HG02885 (cell line): ENCODE results near the gene TBC1D19.

Experiments
- ATAC-seq: cut with Tn5 transposase; IDR thresholded peaks from one replicate; pipeline ENCODE4 v1.9.1; 2021; ENCODE audit warnings: mild to moderate bottlenecking; ENCODE audit not compliant: unreplicated experiment, poor library complexity

The TBC1D19 gene

GRCh38 chr4:26765515-26765914, 181.6 kb downstream of the TBC1D19 start:
- ATAC-seq, result no peak

DNA sequence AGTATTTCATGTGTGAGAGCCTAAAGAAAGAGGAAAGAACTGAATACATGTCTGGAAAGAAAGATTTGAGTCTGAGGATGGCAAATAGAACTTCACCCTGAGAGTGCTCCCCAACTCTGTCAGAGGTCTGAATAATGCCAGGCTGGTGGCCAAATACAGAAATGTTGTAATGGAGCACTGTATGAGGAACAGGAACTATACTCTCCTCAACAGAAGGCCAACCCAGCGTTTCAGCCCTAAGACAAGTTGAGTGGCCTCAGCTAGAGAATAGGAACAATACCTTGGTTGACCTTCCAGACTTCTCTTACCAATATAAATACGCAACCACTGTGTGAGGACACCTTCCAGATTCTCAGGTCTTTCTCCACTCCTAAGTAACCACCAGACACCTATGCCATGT, 182.3 kb downstream of the TBC1D19 start:
- no peak for ATAC-seq

DNA sequence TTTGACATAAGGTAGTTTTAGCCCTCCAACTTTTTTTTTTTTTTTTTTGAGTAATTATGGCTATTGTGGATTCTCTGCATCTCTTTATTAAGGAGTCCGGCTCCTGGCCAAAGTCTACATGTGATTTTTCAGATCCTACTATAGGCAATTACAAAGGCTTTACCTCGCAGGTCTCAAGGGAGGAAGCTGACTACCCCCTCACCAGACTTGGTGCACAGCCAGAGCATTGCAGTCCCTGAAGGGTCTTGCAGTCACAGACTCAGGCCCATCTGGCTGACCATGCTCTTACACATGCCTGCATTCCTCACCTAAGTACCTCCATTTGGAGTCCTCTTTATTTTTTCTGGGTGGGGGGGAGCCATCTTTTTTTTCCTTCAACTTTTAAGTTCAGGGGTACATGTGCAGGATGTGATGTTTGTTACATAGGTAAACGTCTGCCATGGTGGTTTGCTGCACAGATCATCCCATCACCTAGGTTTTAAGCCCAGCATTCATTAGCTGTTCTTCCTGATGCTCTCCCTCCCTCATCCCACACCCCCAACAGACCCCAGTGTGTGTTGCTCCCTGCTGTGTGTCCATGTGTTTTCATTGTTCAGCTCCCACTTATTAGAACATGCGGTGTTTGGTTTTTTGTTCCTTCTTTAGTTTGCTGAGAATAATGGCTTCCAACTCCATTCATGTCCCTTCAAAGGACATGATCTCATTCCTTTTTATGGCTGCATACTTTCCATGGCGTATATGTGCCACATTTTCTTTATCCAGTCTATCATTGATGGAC, 188.4 kb downstream of the TBC1D19 start:
- no peak for ATAC-seq

DNA sequence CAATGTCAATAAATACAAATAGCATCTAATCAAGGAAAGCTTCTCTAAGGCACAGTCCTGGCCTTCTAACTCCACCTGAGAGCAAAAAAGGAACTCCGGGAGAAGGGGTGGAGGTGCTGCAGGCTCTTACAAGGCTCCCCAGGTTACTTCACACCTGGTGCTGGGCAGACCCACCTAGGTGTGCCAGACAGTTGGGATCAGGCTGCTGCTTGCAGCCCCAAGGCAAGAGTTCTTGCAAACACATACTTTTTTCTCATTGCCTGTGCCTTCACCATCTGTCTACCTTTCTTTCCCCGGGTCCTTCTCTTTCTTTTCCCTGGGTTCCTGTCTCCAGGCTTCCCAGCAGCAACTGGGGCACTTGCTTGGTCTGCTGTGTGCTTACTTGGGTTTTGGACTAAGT, 195.3 kb downstream of the TBC1D19 start:
- no peak for ATAC-seq

- no peak for ATAC-seq
Observed at GRCh38 chr4:26779674-26780073, 195.8 kb downstream of the TBC1D19 start.

- ATAC-seq, result peak; percentile 57
Observed at GRCh38 chr4:26780539-26780938, 196.7 kb downstream of the TBC1D19 start.

GRCh38 chr4:26782168-26782829, 198.4 kb downstream of the TBC1D19 start:
- ATAC-seq, result no peak

- ATAC-seq, result no peak
Observed at GRCh38 chr4:26782830-26783202, 198.9 kb downstream of the TBC1D19 start.

DNA sequence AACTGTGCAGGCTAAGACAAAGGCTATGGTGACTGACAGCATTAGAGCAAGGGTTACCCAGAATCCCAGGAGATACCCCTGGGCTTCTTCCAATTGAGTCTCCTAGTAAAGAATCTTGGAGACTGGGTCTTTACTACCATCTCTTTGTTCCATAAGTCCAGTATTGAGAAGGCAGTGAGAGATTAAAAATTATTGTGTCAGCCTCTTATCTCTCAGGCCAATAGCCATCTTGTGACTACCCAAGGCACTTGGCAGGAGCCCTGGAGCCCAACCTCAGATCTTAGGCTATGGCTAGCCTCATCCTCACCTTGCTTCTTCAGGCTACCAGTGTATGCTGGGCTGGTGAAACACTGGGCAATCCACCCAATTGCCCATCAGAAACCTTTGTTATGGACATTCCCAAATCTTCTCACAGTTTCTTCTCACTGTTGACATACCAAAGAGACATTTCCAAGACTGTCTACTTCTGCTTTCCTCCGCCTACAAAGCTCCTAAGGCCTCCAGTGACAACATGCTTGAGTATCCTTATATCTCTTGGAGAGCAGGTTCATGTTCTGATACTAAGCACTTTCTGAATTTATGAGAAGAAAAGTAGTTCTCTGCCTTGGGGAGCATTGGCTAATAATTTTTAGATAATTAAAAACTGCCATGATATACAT, 200.5 kb downstream of the TBC1D19 start:
- no peak for ATAC-seq

- no peak for ATAC-seq
Observed at GRCh38 chr4:26785312-26785711, 201.4 kb downstream of the TBC1D19 start.

DNA sequence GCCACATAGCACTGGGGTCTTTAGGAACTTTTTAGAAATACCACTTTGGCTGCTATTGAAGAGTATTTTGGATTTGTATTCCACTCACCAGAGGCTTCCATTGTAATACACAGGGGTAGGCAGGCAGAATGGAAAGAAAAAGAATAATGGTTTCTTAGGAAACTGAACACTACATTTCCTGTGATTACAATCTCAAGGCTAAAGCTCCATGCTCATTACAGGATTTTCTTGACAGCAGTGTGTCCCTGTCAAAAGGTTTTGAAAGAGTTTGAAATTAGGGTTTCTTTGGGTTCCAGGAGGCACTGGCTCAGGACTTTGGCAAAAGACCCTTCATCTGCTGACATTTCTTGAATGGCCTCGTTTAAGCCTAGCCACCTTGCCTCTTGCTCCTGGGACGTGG, 201.9 kb downstream of the TBC1D19 start:
- ATAC-seq, result no peak

DNA sequence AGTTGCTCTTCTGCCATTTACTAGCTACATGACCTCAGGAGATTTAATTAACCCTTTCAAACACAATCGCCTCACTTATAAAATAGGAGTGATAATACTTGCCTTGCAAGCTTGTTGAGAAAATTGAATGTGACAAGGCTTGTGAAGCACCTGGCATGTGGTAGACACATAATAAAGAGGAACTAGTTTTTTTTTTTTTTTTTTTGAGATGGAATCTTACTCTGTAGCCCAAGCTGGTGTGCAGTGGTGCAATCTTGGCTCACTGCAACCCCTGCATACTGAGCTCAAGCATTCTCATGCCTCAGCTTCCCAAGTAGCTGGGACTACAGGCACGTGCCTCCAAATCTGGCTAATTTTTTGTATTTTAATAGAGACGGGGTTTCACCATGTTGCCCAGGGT, 203.0 kb downstream of the TBC1D19 start:
- ATAC-seq, result no peak

DNA sequence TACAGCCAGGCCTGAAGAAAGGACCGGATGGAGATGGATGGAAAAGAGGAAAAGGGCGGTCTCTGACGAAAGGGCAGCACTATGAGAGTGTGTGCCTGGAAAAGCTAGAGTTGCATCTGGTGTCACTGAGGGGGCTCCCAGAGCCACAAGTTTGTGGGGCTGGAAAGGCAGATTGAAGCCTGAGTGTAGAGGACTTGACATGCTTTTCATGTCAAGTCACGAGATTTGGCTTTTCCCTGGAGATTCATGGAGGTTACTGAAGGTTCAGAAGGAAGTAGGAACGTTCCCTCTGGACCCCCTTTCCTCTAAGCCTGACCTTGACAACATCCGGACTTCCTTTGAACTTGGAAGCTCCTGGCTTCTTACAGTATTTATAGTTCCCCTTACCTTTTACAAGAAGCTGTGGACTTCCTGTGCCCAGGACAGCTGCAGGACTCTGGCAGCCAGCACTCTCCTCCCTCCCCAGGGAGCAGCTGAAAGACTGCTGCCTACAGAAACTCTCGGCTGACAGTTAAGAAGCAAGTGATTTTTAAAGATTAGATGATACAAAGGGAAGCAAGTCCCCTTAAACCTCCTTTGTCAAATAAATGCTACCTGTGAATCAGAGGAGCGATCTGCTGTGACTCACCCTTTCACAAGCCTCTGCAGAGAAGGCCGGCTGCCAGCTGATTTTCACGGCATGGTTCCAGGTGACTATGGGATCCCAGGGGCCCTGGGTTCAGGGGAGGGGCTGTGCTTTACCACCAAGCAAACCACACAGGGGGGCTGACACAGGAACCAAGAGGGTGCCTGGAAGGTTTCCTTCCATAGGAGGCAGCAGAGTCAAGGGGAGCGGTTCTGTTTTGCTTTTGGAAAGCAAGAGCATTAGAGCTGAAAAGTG, 203.8 kb downstream of the TBC1D19 start:
- peak; percentile 42 for ATAC-seq

- ATAC-seq, result no peak
Observed at GRCh38 chr4:26788341-26788733, 204.5 kb downstream of the TBC1D19 start.

DNA sequence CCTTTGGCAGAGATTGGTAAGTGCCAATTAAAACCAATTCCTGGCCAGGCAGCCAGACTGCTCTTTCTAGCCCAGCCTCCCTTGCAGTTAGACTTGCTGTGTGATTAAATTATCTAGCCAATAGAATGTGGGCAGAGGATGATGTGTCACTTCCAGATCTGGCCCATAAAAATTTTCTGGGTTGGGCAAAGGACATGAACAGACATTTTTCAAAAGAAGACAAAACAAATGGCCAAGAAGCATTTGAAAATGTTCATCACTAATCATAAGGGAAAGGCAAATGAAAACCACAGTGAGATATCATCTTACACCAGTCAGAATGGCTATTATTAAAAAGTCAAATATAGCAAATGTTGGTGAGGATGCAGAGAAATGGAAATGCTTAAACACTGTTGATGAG, 205.3 kb downstream of the TBC1D19 start:
- no peak for ATAC-seq

DNA sequence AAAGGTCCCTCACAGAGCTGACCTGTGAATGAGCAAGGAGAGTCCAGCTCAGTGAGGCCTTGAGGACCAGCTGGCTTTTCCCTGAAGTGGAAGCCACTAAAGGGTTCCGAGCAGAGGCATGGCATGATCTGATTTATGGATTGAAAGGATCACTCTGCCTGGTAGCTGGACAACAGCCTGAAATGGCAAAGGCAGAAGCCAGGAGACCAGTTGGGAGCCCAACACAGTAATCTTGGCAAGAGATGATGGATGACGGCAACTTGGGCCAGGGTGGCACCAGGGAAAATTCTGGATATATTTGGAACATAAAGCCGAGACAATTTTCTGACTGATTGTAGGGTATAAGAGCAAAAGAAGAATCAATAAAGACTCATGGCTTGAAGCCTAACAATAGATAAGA, 207.5 kb downstream of the TBC1D19 start:
- ATAC-seq, result no peak

DNA sequence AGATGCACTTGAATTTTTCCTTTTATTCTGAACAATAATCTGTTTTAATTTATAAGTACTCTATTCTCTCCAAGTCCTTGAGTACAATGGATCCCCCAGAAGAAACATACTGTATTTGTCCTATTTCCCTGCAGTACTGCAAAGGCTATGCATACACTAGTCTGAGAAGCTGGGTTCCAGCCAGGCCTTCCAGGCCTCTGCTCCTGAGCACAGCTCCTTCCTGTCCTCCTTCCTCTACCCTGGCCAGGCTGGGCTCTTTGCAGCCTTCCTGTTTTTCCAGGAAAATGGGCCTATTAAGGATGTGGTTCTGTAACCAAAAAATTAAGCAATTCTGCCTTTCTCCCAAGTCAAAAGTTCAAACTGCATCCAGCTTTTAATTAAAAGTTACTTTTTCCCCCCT, 208.8 kb downstream of the TBC1D19 start:
- ATAC-seq, result no peak

- ATAC-seq, result no peak
Observed at GRCh38 chr4:26793735-26794134, 209.9 kb downstream of the TBC1D19 start.

GRCh38 chr4:26796081-26796480, 212.2 kb downstream of the TBC1D19 start:
- no peak for ATAC-seq

DNA sequence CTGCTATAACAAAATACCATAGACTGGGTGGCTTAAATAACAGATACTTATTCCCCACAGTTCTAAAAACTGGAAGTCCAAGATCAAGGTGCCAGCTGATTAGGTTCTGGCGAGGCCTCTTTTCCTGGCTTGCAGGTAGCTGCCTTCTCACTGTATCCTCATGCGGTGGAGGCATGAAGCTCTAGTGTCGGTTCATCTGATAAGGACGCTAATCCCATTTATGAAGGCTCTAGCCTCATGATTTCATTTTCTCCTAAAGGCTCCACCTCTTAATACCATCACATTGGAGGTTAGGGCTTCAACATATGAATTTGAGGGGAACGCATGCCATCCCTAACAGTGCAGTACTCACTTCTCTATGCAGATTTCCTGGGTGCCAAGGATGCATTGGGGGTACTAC, 218.9 kb downstream of the TBC1D19 start:
- no peak for ATAC-seq
